Stimulated activated CD4-positive, alpha-beta T cell treated with anti-CD3 and anti-CD28 coated beads, Interleukin-12 subunit alpha, Interleukin-12 subunit beta, amount 100 ng/mL, for 4 hours (primary cell): Measurements from ENCODE around the gene SDC1.

ENCODE experiments used
- DNase-seq: peaks from one replicate; pipeline ENCODE4 v3.0.0-alpha.2; 2020

SDC1 gene

DNA sequence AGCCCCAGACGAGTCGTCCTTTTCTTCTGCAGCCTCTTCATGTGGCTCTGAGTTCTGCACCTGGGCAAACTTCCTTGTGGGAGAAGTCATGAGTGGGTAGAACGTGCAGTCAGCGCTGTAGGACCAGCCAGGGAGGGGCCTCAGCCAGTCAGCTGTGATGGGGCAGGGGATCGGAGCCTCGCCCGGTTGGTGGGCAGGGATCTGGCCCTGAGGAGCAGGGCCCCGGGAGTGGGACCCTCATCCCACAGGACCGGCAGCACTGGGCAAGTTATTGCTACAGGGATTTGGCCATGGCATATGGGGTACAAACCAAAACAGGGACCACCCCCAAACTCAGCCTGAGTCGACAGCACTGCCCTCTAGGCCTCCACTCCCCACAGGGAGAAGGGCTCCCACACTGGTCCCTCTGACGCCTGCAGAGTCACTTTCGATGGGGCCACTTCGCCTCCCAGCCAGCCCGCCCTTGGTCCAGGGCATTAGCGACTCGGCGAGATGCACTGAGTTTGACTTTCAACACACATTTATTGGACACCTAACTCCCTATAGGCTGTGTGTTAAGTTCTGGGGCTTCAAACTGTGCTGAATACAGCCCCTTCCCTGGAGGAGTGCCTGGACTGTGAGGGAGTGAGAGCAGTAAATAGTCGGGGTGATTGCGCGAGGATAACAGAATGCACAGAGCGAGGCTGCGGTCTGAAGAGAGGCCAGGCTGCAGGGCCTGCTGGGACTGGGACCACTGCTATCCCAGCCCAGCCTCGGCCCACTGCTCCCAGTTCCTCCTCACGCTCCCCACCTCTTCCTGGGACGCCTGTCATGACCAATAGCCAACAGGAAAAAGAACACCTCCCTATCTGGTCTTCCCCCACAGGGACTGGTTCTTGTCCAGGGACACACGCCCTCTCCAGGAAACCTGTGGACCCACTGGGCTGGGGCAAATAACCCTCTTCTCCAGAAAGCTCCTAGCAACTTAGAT is 55.9 kb downstream of the SDC1 start:
- DNase-seq = no peak

DNA sequence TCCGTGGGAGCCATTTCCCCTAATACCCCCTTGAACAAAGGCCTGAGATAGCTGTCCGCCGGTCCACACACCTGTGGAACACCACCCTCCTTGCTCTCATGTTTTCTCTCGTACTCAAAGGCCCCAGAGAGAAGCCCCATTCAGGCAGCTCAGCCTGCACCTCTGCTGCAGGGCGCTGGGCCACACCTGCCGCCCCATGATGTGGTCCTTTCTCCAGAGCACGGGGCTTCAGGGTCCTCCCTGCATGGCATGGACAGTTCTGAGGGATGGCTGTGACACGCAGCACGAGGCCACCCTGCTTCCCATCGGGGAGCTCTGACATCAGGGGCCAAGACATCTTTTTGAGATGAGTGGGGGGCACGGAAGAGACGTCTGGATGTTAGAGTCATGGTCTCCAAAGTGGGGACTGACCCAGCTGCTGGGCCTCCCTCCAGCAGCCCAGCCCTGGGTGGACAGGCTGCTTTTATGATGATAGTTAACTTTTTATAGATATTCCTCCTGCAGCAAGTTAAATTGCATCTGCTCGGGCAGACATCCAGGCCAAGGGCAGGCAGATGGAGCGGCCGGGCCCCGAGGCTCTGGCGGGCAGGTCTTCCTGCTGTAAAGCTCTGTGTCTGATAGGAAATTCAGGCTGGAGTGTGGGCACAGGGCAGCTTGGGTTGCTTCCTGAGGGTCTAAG is 56.7 kb downstream of the SDC1 start:
- DNase-seq = no peak

DNA sequence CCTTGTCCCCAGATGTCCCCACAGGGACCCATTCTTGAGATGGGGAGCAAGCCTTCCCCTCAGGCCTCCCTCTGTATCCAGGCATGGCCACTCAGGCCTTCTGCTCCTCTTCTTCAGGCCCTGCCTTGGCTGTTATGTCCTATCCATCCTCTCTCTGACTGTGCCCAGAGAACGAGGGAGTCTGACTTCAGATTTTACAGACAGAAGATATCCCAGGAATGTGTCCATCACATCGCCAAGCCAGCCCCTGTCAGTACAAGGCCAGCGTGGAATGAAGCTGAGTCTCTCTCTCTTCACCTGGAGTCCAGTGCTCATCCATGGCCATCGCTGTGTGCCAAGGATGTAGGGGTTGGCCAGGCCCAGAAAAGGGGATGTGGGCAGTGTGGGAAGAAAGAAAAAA is 57.6 kb downstream of the SDC1 start:
- DNase-seq = no peak

DNA sequence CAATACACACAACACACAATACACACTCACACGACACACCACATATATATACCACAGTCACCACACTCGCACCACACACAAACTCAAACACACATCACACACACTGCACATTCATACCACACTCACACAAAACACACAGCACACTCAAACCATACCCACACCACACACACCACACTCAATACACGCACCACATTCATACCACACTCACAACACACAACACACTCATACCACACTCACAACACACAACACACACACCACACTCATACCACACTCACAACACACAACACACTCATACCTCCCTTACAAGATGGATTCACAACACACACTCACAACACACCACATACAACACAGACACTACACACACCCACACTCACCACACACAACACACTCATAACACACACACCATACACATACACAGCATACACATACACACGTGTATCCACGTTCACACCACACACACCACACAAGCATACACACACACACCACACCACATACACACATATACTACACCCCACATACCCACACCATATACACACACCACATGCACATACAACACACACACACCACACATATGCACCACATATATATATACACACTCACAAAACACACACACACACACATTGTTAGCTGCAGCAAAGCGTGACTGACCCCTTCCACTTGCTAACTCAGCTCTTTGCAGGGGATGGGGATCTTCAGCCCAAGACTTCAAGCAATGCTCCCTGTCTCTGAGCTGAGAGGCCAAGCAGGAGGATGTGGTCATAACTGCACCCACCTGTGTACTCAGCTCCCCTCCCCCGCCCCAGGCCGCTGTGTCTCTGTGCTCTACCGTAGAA is 59.0 kb downstream of the SDC1 start:
- no peak for DNase-seq

DNA sequence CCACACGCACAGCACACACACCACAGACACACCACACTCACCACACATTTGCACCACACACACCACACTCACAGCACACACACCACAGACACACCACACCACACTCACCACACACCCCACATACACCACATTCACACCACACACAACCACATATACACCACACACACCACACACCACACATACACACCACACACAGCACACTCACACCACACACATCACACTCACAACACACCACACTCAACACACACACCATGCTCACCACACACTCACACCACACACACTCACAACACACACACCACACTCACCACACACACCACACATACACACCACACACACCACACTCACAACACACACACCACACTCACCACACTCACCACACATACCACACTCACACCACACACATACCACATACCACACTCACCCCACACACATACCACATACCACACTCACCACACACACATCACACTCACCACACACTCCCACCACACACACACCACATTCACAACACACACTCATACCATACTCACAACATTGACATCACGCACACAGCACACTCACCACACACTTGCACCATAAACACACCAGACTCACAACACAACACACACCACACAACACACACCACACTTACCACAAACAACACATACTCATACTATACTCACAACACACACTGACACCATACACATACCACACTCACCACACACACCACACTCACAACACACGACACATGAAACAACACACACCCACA is 60.0 kb downstream of the SDC1 start:
- DNase-seq = no peak

DNA sequence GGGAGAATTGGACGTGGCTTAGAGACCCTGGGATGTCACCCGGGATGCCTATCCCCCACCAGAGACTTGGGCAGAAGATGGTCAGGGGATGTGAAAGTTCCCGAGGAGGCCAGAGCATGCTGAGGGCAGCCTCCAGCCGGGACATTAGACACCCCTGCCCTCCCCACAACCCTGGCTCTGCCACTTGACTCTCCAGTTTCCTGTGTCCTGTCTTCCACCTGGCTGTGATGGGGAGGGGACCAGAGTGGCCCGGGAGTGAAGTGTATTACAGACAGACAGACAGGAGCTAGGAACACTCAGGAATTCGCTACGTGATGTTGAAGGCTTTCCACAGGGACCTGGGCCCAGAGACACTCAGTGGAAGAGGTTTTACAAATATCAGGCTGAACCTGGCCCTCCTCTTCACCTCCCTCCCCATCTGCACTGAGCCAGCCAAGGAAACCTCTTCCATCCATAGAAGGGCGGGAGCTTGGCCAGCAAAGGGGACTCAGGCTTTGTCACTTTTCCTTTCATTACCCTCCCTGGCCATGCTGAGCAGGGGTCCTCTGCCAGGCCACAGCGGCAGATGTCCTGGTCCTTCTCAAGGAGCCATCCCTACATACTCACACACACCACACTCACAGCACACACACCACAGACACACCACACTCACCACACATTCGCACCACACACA is 60.7 kb downstream of the SDC1 start:
- no peak for DNase-seq

DNA sequence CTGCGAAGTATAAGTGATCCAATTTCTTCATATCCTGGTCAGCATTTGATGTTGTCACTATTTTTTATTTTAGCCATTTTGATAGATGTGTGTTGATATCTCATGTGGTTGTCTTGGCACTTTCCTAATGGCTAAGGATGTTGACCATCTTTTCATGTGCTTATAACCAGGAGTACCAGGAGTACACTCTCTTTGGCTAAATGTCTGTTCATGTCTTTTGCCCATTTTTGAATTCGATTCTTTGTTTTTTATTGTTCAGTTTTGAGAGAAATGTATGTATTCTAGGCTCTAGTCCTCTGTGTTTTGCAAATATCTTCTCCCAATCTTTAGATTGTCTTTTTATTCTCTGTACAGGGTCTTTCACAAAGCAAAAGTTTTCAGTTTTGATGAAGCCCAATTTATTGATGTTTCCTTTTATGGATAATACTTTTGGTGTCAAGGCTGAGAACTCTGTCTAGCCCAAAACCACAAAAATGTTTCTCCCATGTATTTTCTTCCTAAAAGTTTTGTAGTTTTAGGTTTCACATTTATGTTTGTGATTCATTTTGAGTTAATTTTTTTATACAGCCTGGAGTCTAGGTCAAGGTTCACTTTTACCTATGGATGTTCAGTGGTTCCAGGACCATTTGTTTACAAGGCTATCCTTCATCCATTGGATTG is 65.4 kb downstream of the SDC1 start:
- DNase-seq = no peak

DNA sequence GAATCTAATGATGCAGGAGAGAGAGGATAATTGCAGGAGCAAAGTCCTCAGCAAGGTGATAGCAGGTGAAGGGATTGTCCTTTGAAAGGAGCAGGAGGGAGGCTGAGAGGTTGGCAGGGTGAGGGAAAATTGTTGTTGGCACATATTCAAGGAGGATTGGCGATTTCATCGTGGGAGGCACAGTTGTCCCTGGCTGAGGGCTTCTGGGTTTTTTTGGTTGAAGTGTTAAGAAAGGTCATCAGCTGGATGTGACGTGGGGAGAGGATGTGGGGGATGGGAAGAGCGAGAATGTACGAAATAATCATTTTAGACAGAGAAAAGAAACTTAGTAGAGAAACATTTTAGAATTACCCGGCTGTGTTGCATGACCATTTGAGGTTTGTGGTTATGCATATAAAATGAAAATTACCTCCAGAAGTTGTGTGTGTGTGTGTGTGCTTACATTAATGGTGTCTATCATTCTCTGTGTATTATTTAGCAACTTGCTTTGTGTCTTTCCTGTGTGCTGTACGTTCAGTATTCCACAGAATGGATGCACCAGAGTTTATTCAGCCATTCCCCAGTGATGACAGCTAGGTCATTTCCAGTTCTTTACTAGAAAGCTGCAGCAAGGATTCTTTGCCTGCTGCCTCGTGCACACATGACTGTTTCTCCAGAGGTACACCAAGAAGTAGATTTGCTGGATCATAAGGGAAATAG is 67.6 kb downstream of the SDC1 start:
- DNase-seq = no peak

DNA sequence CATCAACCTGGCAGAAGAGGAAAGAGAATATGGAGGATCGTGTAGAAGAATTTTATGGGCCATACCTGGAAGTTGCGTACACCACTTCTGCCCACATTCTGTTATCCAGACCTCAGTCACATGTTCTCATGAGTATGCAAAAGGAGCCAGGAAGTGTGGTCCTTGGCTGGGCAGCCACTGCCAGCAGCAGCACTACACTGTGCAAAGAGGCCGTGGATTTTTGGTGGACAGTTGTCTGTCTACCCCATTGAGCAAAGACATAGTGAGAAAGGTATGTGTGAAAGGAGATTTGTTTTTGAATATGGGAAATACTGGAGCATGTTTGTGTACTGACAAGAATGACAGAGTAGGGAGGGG is 68.1 kb downstream of the SDC1 start:
- no peak for DNase-seq

DNA sequence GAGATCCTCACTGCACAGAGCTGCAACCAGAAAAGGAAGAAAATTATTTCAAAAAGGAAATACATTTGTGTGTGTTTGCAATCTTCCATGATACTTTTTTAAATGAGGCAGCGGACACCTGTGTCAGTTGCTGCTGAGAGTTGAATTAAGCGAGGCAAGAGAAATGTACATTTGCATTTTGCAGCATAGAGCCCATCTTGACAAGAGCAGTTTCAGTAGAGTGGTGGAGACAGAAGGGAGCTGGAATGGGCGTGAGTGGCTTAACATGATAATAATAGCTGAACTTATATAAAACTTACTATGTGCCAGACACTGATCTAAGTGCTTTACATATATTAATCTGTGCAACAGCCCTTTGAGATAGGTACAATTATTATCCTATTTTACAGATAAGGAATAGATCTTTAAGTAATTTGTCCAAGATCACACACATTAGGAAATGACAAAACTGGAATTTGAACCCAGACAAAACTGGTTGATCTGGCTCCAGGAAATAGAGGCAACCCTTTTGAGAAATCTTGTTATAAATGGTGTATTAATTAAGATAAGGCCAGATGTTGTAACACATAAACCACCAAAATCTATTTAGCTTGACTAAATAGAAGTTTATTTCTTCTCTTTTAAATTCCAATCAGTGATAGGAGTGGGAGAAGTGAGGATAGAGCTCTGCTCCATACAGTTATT is 68.7 kb downstream of the SDC1 start:
- no peak for DNase-seq

DNA sequence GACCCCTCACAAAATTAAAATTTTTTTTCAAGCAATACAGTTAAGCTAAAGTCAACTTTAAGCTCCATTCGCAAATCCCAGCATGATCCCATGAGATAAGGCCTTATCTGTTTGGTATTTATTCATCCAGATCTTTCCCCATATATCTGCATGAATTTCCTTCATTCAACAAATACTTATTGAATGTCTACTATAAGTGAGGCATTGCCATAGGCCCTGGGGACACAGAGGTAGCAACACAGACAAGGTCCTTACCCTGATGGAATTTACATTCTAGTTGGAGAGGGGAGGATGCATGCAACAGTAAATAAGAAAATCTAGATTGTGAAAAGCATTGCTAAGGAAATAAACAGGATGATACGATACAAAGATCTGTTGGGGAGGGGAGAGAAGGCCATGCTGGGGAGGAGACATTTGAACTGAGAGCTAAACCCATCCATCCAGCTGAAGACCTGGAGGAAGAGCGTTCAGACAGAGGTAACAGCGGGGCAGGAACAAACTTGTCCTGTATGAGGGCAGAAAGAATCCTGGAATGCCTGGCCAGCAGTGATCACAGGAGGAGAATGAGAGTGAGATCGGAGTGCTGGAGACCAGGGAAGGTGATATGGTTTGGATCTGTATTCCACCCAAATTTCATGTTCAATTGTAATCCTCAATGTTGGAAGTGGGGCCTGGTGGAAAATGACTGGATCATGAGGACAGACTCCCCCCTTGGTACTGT is 71.6 kb downstream of the SDC1 start:
- no peak for DNase-seq

DNA sequence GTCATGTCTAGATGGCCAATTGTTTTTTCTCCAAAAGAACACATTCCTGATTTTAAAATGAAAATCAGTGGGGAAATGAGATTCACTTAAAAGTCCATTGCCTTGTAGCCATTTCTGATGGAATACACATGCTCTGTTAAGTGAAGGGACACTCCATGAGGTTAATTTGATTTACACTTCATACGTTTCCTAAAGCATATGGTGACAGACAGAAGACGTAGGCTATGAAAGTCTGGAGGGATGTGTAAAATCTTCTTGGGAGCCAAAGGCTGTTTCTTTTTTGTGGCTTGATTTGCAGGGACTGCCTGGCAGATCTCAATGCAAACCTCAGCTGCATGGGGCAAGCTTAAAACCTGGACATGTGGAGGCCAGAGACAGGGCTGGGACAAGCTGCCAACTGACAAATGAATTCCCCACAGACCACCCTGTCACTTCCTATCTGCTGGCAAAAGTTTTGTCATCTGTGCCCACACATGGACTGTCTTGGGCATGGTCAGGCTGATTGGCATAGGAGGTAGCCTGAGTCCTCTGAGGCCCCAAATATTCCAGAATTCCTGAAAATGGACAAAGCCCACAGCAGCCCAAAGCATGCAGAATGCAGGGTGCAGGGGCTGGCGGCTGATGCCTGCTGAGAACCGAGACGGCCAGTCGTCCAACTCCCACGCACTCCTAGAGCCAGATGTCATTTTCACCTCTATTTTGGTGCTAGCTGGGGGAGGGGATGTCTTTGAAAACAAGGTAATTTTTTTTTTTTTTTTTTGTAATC is 73.9 kb downstream of the SDC1 start:
- no peak for DNase-seq
